HepG2 (cell line): ENCODE data around the gene TTLL11. TPM values are rescaled to one million over a fixed set of nuclear protein-coding genes. Genes with fewer than 3 reads are reported as not detected.

Source experiments
- ATAC-seq: fragments of 200-7000 bp; cut with Tn5 transposase; 3 replicates; pipeline ENCODE4 v1.9.1; 2020; ENCODE audit warnings: mild to moderate bottlenecking, moderate library complexity
- BruUV-seq: library from RNA; stranded (reverse); fragments of 400-500 nt; replicated peaks from 2 replicates; lab custom pipeline; 2021; lab: Mats Ljungman, UMichigan
- CTCF ChIA-PET: fragments of 300-600 bp; formaldehyde crosslinking; extraction: SDS; loops from one replicate; lab custom pipeline; 2021; ENCODE audit warnings: low total read pairs, inconsistent platforms, low intra/inter-chr PET ratio; lab: Yijun Ruan, JAX
- POLR2A ChIA-PET: fragments of 350-600 bp; sonication (Branson Sonifier 250); formaldehyde crosslinking; loops from one replicate; lab custom pipeline; 2020; ENCODE audit warnings: antibody characterized with exemption, inconsistent platforms; lab: Yijun Ruan, JAX
- DNase-seq: peaks from one replicate; pipeline ENCODE4 v3.0.0-alpha.2; 2015; ENCODE audit warnings: low spot score
- FAIRE-seq: peaks from 3 replicates; lab custom pipeline; 2011; peaks lifted over from hg19 to GRCh38; lab: Jason Lieb, UNC
- H2AFZ ChIP-seq: one replicate; pipeline ENCODE4 v1.6.1; 2011; ENCODE audit warnings: low read length, inconsistent platforms
- H3K27ac ChIP-seq: fragments of 300-600 bp; 3 replicates; pipeline ENCODE4 v1.8.0; 2011; ENCODE audit warnings: mixed run types, mild to moderate bottlenecking, mixed read lengths, low read length, inconsistent platforms; ENCODE audit not compliant: insufficient read depth; ENCODE audit errors: extremely low read length
- H3K27me3 ChIP-seq, 2 experiments: fragments of 200-600 bp in 1 of 2; 2 replicates in 1 of 2; 3 replicates in 1 of 2; pipeline versions ENCODE4 v1.6.0 to v1.8.0; 2011; ENCODE audit warnings: low read length in 2 of 2, mild to moderate bottlenecking in 2 of 2, moderate library complexity in 2 of 2, inconsistent platforms in 1 of 2; ENCODE audit not compliant: insufficient read depth in 2 of 2, control insufficient read depth in 1 of 2
- H3K36me3 ChIP-seq, 2 experiments: fragments of 200-600 bp in 1 of 2; replicated peaks in 1 of 2; 2 replicates in 1 of 2; 3 replicates in 1 of 2; pipeline versions ENCODE4 v1.5.1 to v1.8.0; 2011; ENCODE audit warnings: low read length in 2 of 2, inconsistent platforms in 1 of 2; ENCODE audit not compliant: insufficient read depth in 2 of 2, control insufficient read depth in 1 of 2
- H3K4me1 ChIP-seq: 2 replicates; pipeline ENCODE4 v1.5.1; 2012; ENCODE audit warnings: low read length, inconsistent platforms; ENCODE audit not compliant: insufficient read depth
- H3K4me2 ChIP-seq: 2 replicates; pipeline ENCODE4 v1.6.0; 2011; ENCODE audit warnings: low read depth, low read length, inconsistent platforms
- H3K4me3 ChIP-seq, 3 experiments: fragments of 200-600 bp in 1 of 3; sonication (generic), shearing (Covaris generic) in 1 of 3; replicated peaks in 1 of 3; 2 replicates each; pipeline ENCODE4 v1.5.1; 2011 to 2016; ENCODE audit warnings: low read length in 3 of 3, inconsistent platforms in 2 of 3, low read depth in 2 of 3, mild to moderate bottlenecking in 2 of 3, control low read depth in 1 of 3, mixed read lengths in 1 of 3; ENCODE audit not compliant: insufficient read depth in 1 of 3
- H3K79me2 ChIP-seq: one replicate; pipeline ENCODE4 v1.6.1; 2011; ENCODE audit warnings: low read length, inconsistent platforms; ENCODE audit not compliant: insufficient read depth
- H3K9ac ChIP-seq: 2 replicates; pipeline ENCODE4 v1.6.0; 2011; ENCODE audit warnings: mild to moderate bottlenecking, low read depth, low read length, inconsistent platforms; ENCODE audit not compliant: insufficient read depth
- H3K9me3 ChIP-seq: 2 replicates; pipeline ENCODE4 v1.5.1; 2012; ENCODE audit warnings: mild to moderate bottlenecking, low read length
- H4K20me1 ChIP-seq: 2 replicates; pipeline ENCODE4 v1.6.0; 2011; ENCODE audit warnings: inconsistent platforms, mild to moderate bottlenecking, low read length, moderate library complexity; ENCODE audit not compliant: insufficient read depth
- GTF2F1 ChIP-seq: fragments of 150-350 bp; IDR thresholded peaks from 2 replicates; pipeline ENCODE4 v1.6.1; 2014; ENCODE audit warnings: low read length
- MEIS1 ChIP-seq: sonication (generic); formaldehyde crosslinking; IDR thresholded peaks from 2 replicates; pipeline ENCODE4 v1.9.0; 2021; ENCODE audit warnings: mild to moderate bottlenecking, missing genetic modification reagents, moderate library complexity, borderline replicate concordance
- NCOR1 ChIP-seq: fragments of 200-600 bp; sonication (generic); IDR thresholded peaks from 2 replicates; pipeline ENCODE4 v1.7.0; 2017; ENCODE audit warnings: antibody characterized with exemption, low read length, borderline replicate concordance
- RAD51 ChIP-seq: fragments of 450-650 bp; IDR thresholded peaks from 2 replicates; pipeline ENCODE4 v1.6.1; 2016; ENCODE audit warnings: borderline replicate concordance
- RCOR2 ChIP-seq: IDR thresholded peaks from 2 replicates; pipeline ENCODE4 v1.6.1; 2016; ENCODE audit warnings: missing biosample characterization, missing genetic modification reagents
- SALL1 ChIP-seq: sonication (generic); formaldehyde crosslinking; IDR thresholded peaks from 2 replicates; pipeline ENCODE4 v1.8.0; 2022; ENCODE audit warnings: mild to moderate bottlenecking, missing genetic modification reagents
- SKI ChIP-seq: fragments of 450-650 bp; IDR thresholded peaks from one replicate; pipeline ENCODE4 v1.6.1; 2018; ENCODE audit warnings: mild to moderate bottlenecking; ENCODE audit not compliant: partially characterized antibody
- TFAP4 ChIP-seq: sonication (generic); IDR thresholded peaks from 2 replicates; pipeline ENCODE4 v1.6.1; 2016; ENCODE audit warnings: low read depth, borderline replicate concordance
- THYN1 ChIP-seq: sonication (generic); formaldehyde crosslinking; IDR thresholded peaks from 2 replicates; pipeline ENCODE4 v1.8.1; 2023; ENCODE audit warnings: low read depth, mild to moderate bottlenecking, moderate library complexity, missing genetic modification reagents, borderline replicate concordance
- ZC3H4 ChIP-seq: sonication (generic); formaldehyde crosslinking; IDR thresholded peaks from 2 replicates; pipeline ENCODE4 v1.4.0; 2020; ENCODE audit warnings: missing genetic modification reagents, borderline replicate concordance
- ZNF225 ChIP-seq: sonication (generic); formaldehyde crosslinking; IDR thresholded peaks from 2 replicates; pipeline ENCODE4 v1.4.0; 2020; ENCODE audit warnings: mild to moderate bottlenecking, missing genetic modification reagents
- ZNF333 ChIP-seq: sonication (generic); formaldehyde crosslinking; IDR thresholded peaks from 2 replicates; pipeline ENCODE4 v1.4.0; 2020; ENCODE audit warnings: mild to moderate bottlenecking, missing genetic modification reagents, borderline replicate concordance
- WGBS: methylation state at CpG from one replicate; pipeline ENCODE4 v1.1.6; 2017; ENCODE audit warnings: low lambda C conversion rate; 5-methylcytosine and 5-hydroxymethylcytosine counted together
- in situ Hi-C: cut with HindIII; loops from 2 replicates; pipeline ENCODE4 v1.10.0; 2017; ENCODE audit warnings: low pct_unique_long_range_greater_than_20kb; ENCODE audit not compliant: extremely low pct_ligation_motif_present
- intact Hi-C: fragments of 100-400 bp; cut with micrococcal nuclease; formaldehyde crosslinking; loops from one replicate; pipeline ENCODE4 v1.10.0; 2022; ENCODE audit not compliant: unreplicated experiment
- polyA plus RNA-seq, 8 experiments: library from polyadenylated mRNA; depleted of rRNA in 3 of 8; stranded (reverse) in 7 of 8; unstranded in 1 of 8; fragments of >200 nt; fragmentation: Illumina TruSeq in 4 of 8; extraction: Trizol in 4 of 8; gene quantifications; 2 replicates each; pipeline versions ENCODE4 v1.2.1 to v1.2.3, GENCODE V29; 2011 to 2016; ENCODE audit warnings: low read depth in 4 of 8, missing spikeins in 1 of 8, mixed read lengths in 1 of 8; ENCODE audit not compliant: insufficient read depth in 1 of 8
- total RNA-seq, 5 experiments: library from RNA; depleted of rRNA; stranded (reverse); fragments of >200 nt; fragmentation: Illumina TruSeq; extraction: Trizol; gene quantifications; 2 replicates each; pipeline ENCODE4 v1.2.3, GENCODE V29; 2016; ENCODE audit warnings: low read depth in 1 of 5

TTLL11 gene
- total and polyA plus RNA-seq, 2 of the 13 experiments (the other 11 are each of a cell fraction or from before 2014, with no cell fraction given), result 4.5 to 5.2 TPM

GRCh38 chr9:121960665-121961064 lies 132.4 kb downstream of the TTLL11 start:
- no peak overlapping the region for H3K27ac ChIP-seq
- no peaks in the 10 kb centered on the region for H3K36me3 ChIP-seq
- H4K20me1 ChIP-seq, result no peaks in the 10 kb centered on the region
- no peak for DNase-seq
- no peak overlapping the region for H3K4me2 ChIP-seq
- ChIA-PET CTCF (no interaction called here), POLR2A (no interaction called here)
- ATAC-seq, result no peak
- intact Hi-C loops, result no loop called here
- H3K9me3 ChIP-seq, result no peaks in the 10 kb centered on the region
- no peak overlapping the region for H2AFZ ChIP-seq
- no peak overlapping the region for H3K9ac ChIP-seq
- no peak for FAIRE-seq
- in situ Hi-C loops, result no loop called here
- BruUV-seq, result no TSS peak
- no peak overlapping the region for H3K4me3 ChIP-seq
- H3K79me2 ChIP-seq, result no peaks in the 10 kb centered on the region
- peaks cover 6% of the 10 kb centered on the region; the same call in 1 of the 2 replicates for H3K4me1 ChIP-seq
- H3K27me3 ChIP-seq, result peaks cover 0 to 1% of the 10 kb centered on the region in 2 experiments; a peak in 2 of 5 replicates
- no peak for TF ChIP-seq ZC3H4 (CRISPR knock-in tag)
- no peak for TF ChIP-seq SALL1 (CRISPR knock-in tag)
- no peak for TF ChIP-seq NCOR1
- no peak for TF ChIP-seq TFAP4
- TF ChIP-seq GTF2F1, result no peak
- TF ChIP-seq ZNF333 (CRISPR knock-in tag), result no peak
- TF ChIP-seq RAD51, result no peak
- TF ChIP-seq SKI, result no peak
- no peak for TF ChIP-seq THYN1 (CRISPR knock-in tag)
- TF ChIP-seq RCOR2 (CRISPR knock-in tag), result no peak
- TF ChIP-seq MEIS1 (CRISPR knock-in tag), result no peak
- no peak for TF ChIP-seq ZNF225 (CRISPR knock-in tag)
- 56% methylated on average over 7 of the region's 7 CpGs for WGBS
